HG03095 (cell line): ENCODE results near the gene OR3A3.

ENCODE experiments used
- ATAC-seq: cut with Tn5 transposase; IDR thresholded peaks from one replicate; pipeline ENCODE4 v1.9.1; 2021; ENCODE audit warnings: moderate library complexity; ENCODE audit not compliant: unreplicated experiment

Gene OR3A3

DNA sequence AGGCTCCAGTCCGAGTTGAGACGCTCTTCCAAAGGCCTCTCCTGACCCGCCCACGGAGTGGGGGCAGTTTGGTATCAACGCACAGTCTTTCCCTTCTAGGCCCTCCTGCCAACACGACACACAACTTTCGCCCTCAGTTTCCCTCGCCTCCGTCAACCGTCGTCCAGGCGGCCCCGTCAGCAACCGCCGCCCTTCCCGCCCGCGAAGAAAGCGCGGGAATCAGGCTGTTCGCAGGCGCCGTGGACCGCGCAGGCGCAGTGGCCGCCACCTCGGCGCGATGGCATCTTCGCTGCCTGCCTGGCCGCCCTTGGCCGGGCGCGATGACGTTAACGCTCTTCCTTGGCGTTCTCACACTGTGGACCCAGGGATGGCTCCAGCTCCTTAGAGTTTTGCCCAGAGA is 60.4 kb downstream of the OR3A3 start, which contains the start of gene SPATA22:
SPATA22 (minus strand) TSS at position 221 of the 400 bp plus-strand sequence. CDS start 2,494 bp downstream, outside the sequence.
- no peak for ATAC-seq

DNA sequence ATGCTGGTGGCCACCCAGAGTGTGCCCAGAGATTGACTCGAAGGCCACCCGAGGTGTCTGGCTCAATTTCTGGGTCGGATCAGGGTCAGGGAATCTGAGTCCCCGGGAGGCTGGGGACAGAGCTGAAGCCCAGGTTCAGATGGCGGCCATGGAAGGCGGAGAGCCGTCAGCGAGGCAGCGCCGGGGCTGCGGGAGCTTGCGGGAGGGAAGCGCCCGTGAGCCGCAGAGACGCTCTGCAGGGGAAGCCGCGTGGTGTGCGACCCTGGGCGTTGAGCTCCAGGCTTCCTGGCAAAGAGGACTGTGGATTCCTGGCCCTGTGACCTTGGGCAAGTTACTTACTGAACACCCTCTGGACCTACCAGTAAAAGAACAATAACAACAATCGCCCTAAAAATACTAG is 61.0 kb downstream of the OR3A3 start:
- no peak for ATAC-seq
